AML-193 (cell line): Measurements from ENCODE around the gene MAGI2.

Experiments
- DNase-seq, 2 experiments: peaks; one replicate each; lab custom pipeline; 2025; lab: John Stamatoyannopoulos, UW

Gene MAGI2

GRCh38 chr7:78222001-78222751 is 1231.3 kb downstream of the MAGI2 start:
- DNase-seq = no peak

- no peak for DNase-seq
Observed at GRCh38 chr7:78220754-78221153, 1232.7 kb downstream of the MAGI2 start.

- DNase-seq = no peak
Observed at GRCh38 chr7:78218876-78219275, 1234.6 kb downstream of the MAGI2 start.

GRCh38 chr7:78218051-78218450 is 1235.4 kb downstream of the MAGI2 start:
- no peak for DNase-seq

GRCh38 chr7:78215199-78215598 is 1238.3 kb downstream of the MAGI2 start:
- no peak for DNase-seq

- no peak for DNase-seq
Observed at GRCh38 chr7:78213402-78213801, 1240.1 kb downstream of the MAGI2 start.

- no peak for DNase-seq
Observed at GRCh38 chr7:78212476-78213060, 1240.9 kb downstream of the MAGI2 start.

- no peak for DNase-seq
Observed at GRCh38 chr7:78207269-78207668, 1246.2 kb downstream of the MAGI2 start.

GRCh38 chr7:78206769-78207168 is 1246.7 kb downstream of the MAGI2 start:
- no peak for DNase-seq

GRCh38 chr7:78203042-78203720 is 1250.3 kb downstream of the MAGI2 start:
- no peak for DNase-seq

GRCh38 chr7:78198756-78199155 is 1254.7 kb downstream of the MAGI2 start:
- no peak for DNase-seq

- peak; percentile 1 to 5 for DNase-seq
Observed at GRCh38 chr7:78197447-78197846, 1256.0 kb downstream of the MAGI2 start.

GRCh38 chr7:78195281-78195680 is 1258.2 kb downstream of the MAGI2 start:
- DNase-seq = no peak

GRCh38 chr7:78194611-78195010 is 1258.9 kb downstream of the MAGI2 start:
- no peak for DNase-seq

GRCh38 chr7:78191475-78192079 is 1261.9 kb downstream of the MAGI2 start:
- DNase-seq = no peak

GRCh38 chr7:78189762-78190161 is 1263.7 kb downstream of the MAGI2 start:
- no peak for DNase-seq

GRCh38 chr7:78185149-78185745 is 1268.2 kb downstream of the MAGI2 start:
- DNase-seq = no peak

GRCh38 chr7:78184299-78184698 is 1269.2 kb downstream of the MAGI2 start:
- DNase-seq = no peak

GRCh38 chr7:78179827-78180477 is 1273.5 kb downstream of the MAGI2 start:
- DNase-seq = no peak

GRCh38 chr7:78179211-78179610 is 1274.3 kb downstream of the MAGI2 start:
- DNase-seq = no peak

GRCh38 chr7:78178319-78178718 is 1275.1 kb downstream of the MAGI2 start:
- DNase-seq = no peak

GRCh38 chr7:78176171-78176570 is 1277.3 kb downstream of the MAGI2 start:
- no peak for DNase-seq
